Bronchial epithelial cell (primary cell): ENCODE measurements around the gene ANKMY1. TPM values are rescaled to one million over a fixed set of nuclear protein-coding genes. Genes with fewer than 3 reads are reported as not detected.

ENCODE experiments used
- DNase-seq: peaks from one replicate; pipeline ENCODE4 v3.0.0-alpha.2; 2010; ENCODE audit warnings: low read depth
- FAIRE-seq: peaks from 2 replicates; lab custom pipeline; 2011; peaks lifted over from hg19 to GRCh38; lab: Jason Lieb, UNC
- H3K27me3 ChIP-seq: 2 replicates; pipeline ENCODE4 v1.5.1; 2011; ENCODE audit warnings: low read length; ENCODE audit not compliant: control insufficient read depth, insufficient read depth
- H3K36me3 ChIP-seq: 2 replicates; pipeline ENCODE4 v1.5.1; 2011; ENCODE audit warnings: low read length; ENCODE audit not compliant: control insufficient read depth, insufficient read depth
- H3K4me3 ChIP-seq: 2 replicates; pipeline ENCODE4 v1.5.1; 2011; ENCODE audit warnings: mild to moderate bottlenecking, low read depth, low read length, control low read depth
- CTCF ChIP-seq: IDR thresholded peaks from 2 replicates; pipeline ENCODE4 v1.5.1; 2011; ENCODE audit warnings: mild to moderate bottlenecking, moderate library complexity, low read length, control low read depth, inconsistent platforms; ENCODE audit not compliant: insufficient read depth, severe bottlenecking
- total RNA-seq: library from RNA; depleted of rRNA; stranded (reverse); fragments of >200 nt; gene quantifications from 2 replicates; pipeline ENCODE4 v1.2.1, GENCODE V29; 2014

The ANKMY1 gene
- total RNA-seq, 1 donor from 2014 or later = 15.8 TPM

- no peak for TF ChIP-seq CTCF
- peak; percentile 90 for DNase-seq
- no peak for FAIRE-seq
Observed at GRCh38 chr2:240561325-240561971, 3.7 kb upstream of the ANKMY1 start.

GRCh38 chr2:240560480-240561324 is 2.9 kb upstream of the ANKMY1 start:
- FAIRE-seq = no peak
- no peaks in the 10 kb centered on the region for H3K27me3 ChIP-seq
- DNase-seq = peak; percentile 85
- TF ChIP-seq CTCF = peak; percentile 42
- no peaks in the 10 kb centered on the region for H3K36me3 ChIP-seq
- peak overlapping the region; percentile 66 for H3K4me3 ChIP-seq

More at GRCh38 chr2:240561325-240561971, 3.7 kb upstream of the ANKMY1 start:
- Histone ChIP-seq H3K27me3 (no peaks in the 10 kb centered on the region), H3K36me3 (no peaks in the 10 kb centered on the region), H3K4me3 (peak overlapping the region; percentile 66)

GRCh38 chr2:240560084-240560479 is 2.3 kb upstream of the ANKMY1 start, which contains the start of gene DUSP28:
Gene DUSP28 (plus strand): TSS chr2:240560357. CDS start chr2:240560685, 328 bp downstream.
- FAIRE-seq (no peak), DNase-seq (peak; percentile 60)
- H3K27me3 ChIP-seq = no peaks in the 10 kb centered on the region
- TF ChIP-seq CTCF = no peak
- H3K4me3 ChIP-seq = peak within 1 kb of the TSS; percentile 66
- no peaks in the 10 kb centered on the region for H3K36me3 ChIP-seq

GRCh38 chr2:240559286-240559685 is 1.5 kb upstream of the ANKMY1 start:
- peaks cover 3% of the 10 kb centered on the region for H3K36me3 ChIP-seq
- H3K4me3 ChIP-seq = no peak overlapping the region
- peak; percentile 23 for FAIRE-seq
- no peak for TF ChIP-seq CTCF
- no peaks in the 10 kb centered on the region for H3K27me3 ChIP-seq
- no peak for DNase-seq

- FAIRE-seq (no peak), DNase-seq (no peak)
- Histone ChIP-seq H3K4me3 (peak overlapping the region; percentile 43), H3K36me3 (peaks cover 7% of the 10 kb centered on the region), H3K27me3 (no peaks in the 10 kb centered on the region)
- no peak for TF ChIP-seq CTCF
Observed at GRCh38 chr2:240558236-240558761, 511 bp upstream of the ANKMY1 start.
